Measurements from ENCODE around the gene LRRC8E.

GRCh38 chr19:7905268-7905667, 17.0 kb downstream of the LRRC8E start:
- TF ChIP-seq, protein P1, sequence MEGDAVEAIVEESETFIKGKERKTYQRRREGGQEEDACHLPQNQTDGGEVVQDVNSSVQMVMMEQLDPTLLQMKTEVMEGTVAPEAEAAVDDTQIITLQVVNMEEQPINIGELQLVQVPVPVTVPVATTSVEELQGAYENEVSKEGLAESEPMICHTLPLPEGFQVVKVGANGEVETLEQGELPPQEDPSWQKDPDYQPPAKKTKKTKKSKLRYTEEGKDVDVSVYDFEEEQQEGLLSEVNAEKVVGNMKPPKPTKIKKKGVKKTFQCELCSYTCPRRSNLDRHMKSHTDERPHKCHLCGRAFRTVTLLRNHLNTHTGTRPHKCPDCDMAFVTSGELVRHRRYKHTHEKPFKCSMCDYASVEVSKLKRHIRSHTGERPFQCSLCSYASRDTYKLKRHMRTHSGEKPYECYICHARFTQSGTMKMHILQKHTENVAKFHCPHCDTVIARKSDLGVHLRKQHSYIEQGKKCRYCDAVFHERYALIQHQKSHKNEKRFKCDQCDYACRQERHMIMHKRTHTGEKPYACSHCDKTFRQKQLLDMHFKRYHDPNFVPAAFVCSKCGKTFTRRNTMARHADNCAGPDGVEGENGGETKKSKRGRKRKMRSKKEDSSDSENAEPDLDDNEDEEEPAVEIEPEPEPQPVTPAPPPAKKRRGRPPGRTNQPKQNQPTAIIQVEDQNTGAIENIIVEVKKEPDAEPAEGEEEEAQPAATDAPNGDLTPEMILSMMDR (IDR thresholded peaks at IDR 0.05; ENCODE audit: poor library complexity): no peak
- TF ChIP-seq EZH2 (IDR thresholded peaks at IDR 0.05; ENCODE audit: borderline replicate concordance) (no peak), EZH2phosphoT487 (IDR thresholded peaks at IDR 0.05; ENCODE audit: low read depth, severe bottlenecking, unreplicated experiment) (no peak)
